Testis (tissue), 3 donors: ENCODE measurements around the gene ZNF726. TPM values are rescaled to one million over a fixed set of nuclear protein-coding genes. Genes with fewer than 3 reads are reported as not detected.

ENCODE experiments used
- DNase-seq: peaks from one replicate; pipeline ENCODE4 v3.0.0-alpha.2; 2019
- H3K27ac ChIP-seq, 2 donors: fragments of 200-600 bp; sonication (generic); one replicate each; pipeline ENCODE4 v1.5.1; 2019
- H3K27me3 ChIP-seq: fragments of 200-600 bp; sonication (generic); one replicate; pipeline ENCODE4 v1.5.1; 2019
- H3K36me3 ChIP-seq: fragments of 200-600 bp; sonication (generic); one replicate; pipeline ENCODE4 v1.5.1; 2017; ENCODE audit warnings: low read depth; ENCODE audit errors: missing control alignments
- H3K4me1 ChIP-seq: fragments of 200-600 bp; sonication (generic); one replicate; pipeline ENCODE4 v1.5.1; 2019
- H3K4me3 ChIP-seq, 2 donors: fragments of 200-600 bp; sonication (generic); one replicate each; pipeline ENCODE4 v1.5.1; 2017 to 2019
- H3K9me3 ChIP-seq: fragments of 200-600 bp; sonication (generic); one replicate; pipeline ENCODE4 v1.5.1; 2017
- POLR2A ChIP-seq: fragments of 450-650 bp; IDR thresholded peaks from one replicate; pipeline ENCODE4 v1.6.1; 2017; ENCODE audit warnings: antibody characterized with exemption, mild to moderate bottlenecking, moderate library complexity
- WGBS, 2 donors: methylation state at CpG; one replicate each; pipeline ENCODE4 v1.1.5; 2018; 5-methylcytosine and 5-hydroxymethylcytosine counted together
- intact Hi-C: fragments of 100-400 bp; cut with DNase I; formaldehyde crosslinking; loops from one replicate; pipeline ENCODE4 v1.15.1; 2023; ENCODE audit warnings: low total_unique reads
- polyA plus RNA-seq: library from polyadenylated mRNA; stranded (reverse); fragments of 350-450 nt; fragmentation: Illumina TruSeq; extraction: RNeasy Lipid Tissue Mini Kit (QIAGEN cat#74804); gene quantifications from one replicate; pipeline ENCODE4 v1.2.3, GENCODE V29; 2014; ENCODE audit warnings: low read depth, low replicate concordance; ENCODE audit not compliant: insufficient read depth
- total RNA-seq, 2 donors: library from RNA; depleted of rRNA; stranded (reverse); fragments of >200 nt; gene quantifications; one replicate each; pipeline ENCODE4 v1.2.3, GENCODE V29; 2016
- TF ChIP-seq, protein P1 (sequence below), 3 experiments: fragments of 450-650 bp in 2 of 3; fragments of 200-600 bp in 1 of 3; sonication (generic) in 1 of 3; IDR thresholded peaks; one replicate each; pipeline ENCODE4 v1.5.1; 2016 to 2019; ENCODE audit warnings: antibody characterized with exemption in 3 of 3, mild to moderate bottlenecking in 2 of 3, moderate library complexity in 1 of 3

Gene ZNF726
- total and polyA plus RNA-seq, 3 donors from 2014 or later, result 2.6 to 18.2 (median 9.2) TPM

DNA sequence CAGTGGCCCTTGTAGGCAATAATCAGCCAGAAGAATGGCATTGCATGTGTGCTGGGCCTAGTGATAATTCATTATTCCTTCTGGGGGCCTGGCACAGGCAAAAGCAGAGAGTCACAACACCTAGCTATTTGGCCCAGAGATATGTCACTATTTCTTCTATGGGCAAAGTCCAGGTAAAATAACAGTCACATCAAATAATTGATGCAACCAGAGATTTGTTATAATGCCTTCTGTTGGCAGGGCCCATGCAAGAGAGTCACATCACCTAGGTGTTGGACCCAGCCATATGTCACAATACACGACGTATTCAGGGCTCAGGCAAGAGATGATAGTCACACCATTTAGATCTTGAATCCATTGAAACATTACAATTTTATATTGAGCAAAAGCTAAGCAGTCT lies 66.1 kb downstream of the ZNF726 start:
- WGBS, 2 donors, result 65 to 90% methylated on average over 2 of the region's 2 CpGs
- TF ChIP-seq POLR2A, result no peak
- TF ChIP-seq, protein P1, sequence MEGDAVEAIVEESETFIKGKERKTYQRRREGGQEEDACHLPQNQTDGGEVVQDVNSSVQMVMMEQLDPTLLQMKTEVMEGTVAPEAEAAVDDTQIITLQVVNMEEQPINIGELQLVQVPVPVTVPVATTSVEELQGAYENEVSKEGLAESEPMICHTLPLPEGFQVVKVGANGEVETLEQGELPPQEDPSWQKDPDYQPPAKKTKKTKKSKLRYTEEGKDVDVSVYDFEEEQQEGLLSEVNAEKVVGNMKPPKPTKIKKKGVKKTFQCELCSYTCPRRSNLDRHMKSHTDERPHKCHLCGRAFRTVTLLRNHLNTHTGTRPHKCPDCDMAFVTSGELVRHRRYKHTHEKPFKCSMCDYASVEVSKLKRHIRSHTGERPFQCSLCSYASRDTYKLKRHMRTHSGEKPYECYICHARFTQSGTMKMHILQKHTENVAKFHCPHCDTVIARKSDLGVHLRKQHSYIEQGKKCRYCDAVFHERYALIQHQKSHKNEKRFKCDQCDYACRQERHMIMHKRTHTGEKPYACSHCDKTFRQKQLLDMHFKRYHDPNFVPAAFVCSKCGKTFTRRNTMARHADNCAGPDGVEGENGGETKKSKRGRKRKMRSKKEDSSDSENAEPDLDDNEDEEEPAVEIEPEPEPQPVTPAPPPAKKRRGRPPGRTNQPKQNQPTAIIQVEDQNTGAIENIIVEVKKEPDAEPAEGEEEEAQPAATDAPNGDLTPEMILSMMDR (IDR thresholded peaks at IDR 0.05), result no peak
- H3K36me3 ChIP-seq, result no peaks in the 10 kb centered on the region
- no peak for DNase-seq
- no peaks in the 10 kb centered on the region for H3K9me3 ChIP-seq
- no peaks in the 10 kb centered on the region for H3K4me1 ChIP-seq
- intact Hi-C loops, result no loop called here
- H3K27ac ChIP-seq, result no peak overlapping the region
- no peaks in the 10 kb centered on the region for H3K27me3 ChIP-seq
- H3K4me3 ChIP-seq, result no peak overlapping the region

- no peaks in the 10 kb centered on the region for H3K36me3 ChIP-seq
- H3K27me3 ChIP-seq, result no peaks in the 10 kb centered on the region
- 76% methylated on average over 2 of the region's 2 CpGs for WGBS, 2 donors
- no peaks in the 10 kb centered on the region for H3K9me3 ChIP-seq
- H3K4me1 ChIP-seq, result no peaks in the 10 kb centered on the region
- H3K27ac ChIP-seq, result no peak overlapping the region
- no peak for DNase-seq
- no peak for TF ChIP-seq POLR2A
- TF ChIP-seq, protein P1 (IDR thresholded peaks at IDR 0.05), result no peak
- intact Hi-C loops, result no loop called here
- no peak overlapping the region for H3K4me3 ChIP-seq
Measured at GRCh38 chr19:23981863-23982262, 67.2 kb downstream of the ZNF726 start.

DNA sequence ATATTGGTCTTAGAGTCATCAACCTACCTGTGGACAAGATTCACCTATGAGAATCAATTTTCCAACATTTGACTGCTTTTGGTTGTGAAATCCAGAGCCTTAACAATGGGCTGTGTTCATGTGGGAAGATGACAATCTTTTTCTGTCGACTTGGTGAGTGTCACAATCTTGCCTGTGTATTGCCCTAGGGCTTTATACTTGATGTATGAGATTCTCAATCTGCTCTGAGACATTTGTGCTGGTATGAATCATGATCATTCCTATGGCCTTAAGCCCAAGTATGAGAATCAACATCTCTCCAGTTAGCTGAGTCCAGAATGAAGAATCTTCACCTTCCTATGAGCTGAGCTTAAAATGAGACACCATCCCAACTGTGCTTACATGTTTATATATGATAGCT lies 68.7 kb downstream of the ZNF726 start:
- no peaks in the 10 kb centered on the region for H3K36me3 ChIP-seq
- H3K27ac ChIP-seq, result no peak overlapping the region
- DNase-seq, result no peak
- no peaks in the 10 kb centered on the region for H3K4me1 ChIP-seq
- intact Hi-C loops, result no loop called here
- no peak for TF ChIP-seq POLR2A
- TF ChIP-seq, protein P1 (IDR thresholded peaks at IDR 0.05), result no peak
- WGBS, 2 donors, result 50 to 54% methylated on average over 1 of the region's 1 CpG
- no peaks in the 10 kb centered on the region for H3K27me3 ChIP-seq
- H3K9me3 ChIP-seq, result no peaks in the 10 kb centered on the region
- no peak overlapping the region for H3K4me3 ChIP-seq

Other genes with a start within 250 kb of the ZNF726 start
- 10 to 100 TPM; 16.7 to 20.0 TPM for gene ZNF675, start 227.7 kb upstream of the ZNF726 start, total RNA-seq
- gene ZNF675, start 227.7 kb upstream of the ZNF726 start, polyA plus RNA-seq, result 12.4 TPM
- 1 to 10 TPM; 4.5 TPM for gene ZNF681, start 156.0 kb upstream of the ZNF726 start, total RNA-seq
- gene ZNF681, start 156.0 kb upstream of the ZNF726 start, polyA plus RNA-seq, result 1.1 TPM
- 10 to 100 TPM; 16.1 to 20.6 TPM for gene ZNF254, start 172.3 kb downstream of the ZNF726 start, total RNA-seq
- gene ZNF254, start 172.3 kb downstream of the ZNF726 start, polyA plus RNA-seq, result 5.1 TPM